ENCODE data around the gene NXPE3.
"Not testable (repeated sequence)": the region's sequence is repeated elsewhere in the genome, so short reads cannot be mapped to it uniquely, and the experiment has no call there.

NXPE3 gene

GRCh38 chr3:101779047-101779821, at the start of gene NXPE3:
Gene NXPE3, plus strand, starts transcription at chr3:101779211. Its CDS starts 6,386 bp downstream, at chr3:101785597.
- DNase-seq (ENCODE audit: low read depth in 2 of 2): peak; percentile 84 to 94

GRCh38 chr3:101729586-101729985, 49.4 kb upstream of the NXPE3 start:
- no peak for DNase-seq (ENCODE audit: low read depth in 2 of 2)

GRCh38 chr3:101730839-101731238, 48.2 kb upstream of the NXPE3 start:
- DNase-seq (ENCODE audit: low read depth in 2 of 2): no peak

GRCh38 chr3:101732240-101732641, 46.8 kb upstream of the NXPE3 start:
- DNase-seq (ENCODE audit: low read depth in 2 of 2): no peak

- DNase-seq (ENCODE audit: low read depth in 2 of 2): no peak
Observed at GRCh38 chr3:101735833-101736232, 43.2 kb upstream of the NXPE3 start.

GRCh38 chr3:101741914-101742313, 37.1 kb upstream of the NXPE3 start:
- DNase-seq (ENCODE audit: low read depth in 2 of 2): not testable (repeated sequence)

- DNase-seq (ENCODE audit: low read depth in 2 of 2): no peak
Observed at GRCh38 chr3:101744811-101745210, 34.2 kb upstream of the NXPE3 start.

- DNase-seq (ENCODE audit: low read depth in 2 of 2): not testable (repeated sequence)
Observed at GRCh38 chr3:101745934-101746333, 33.1 kb upstream of the NXPE3 start.

GRCh38 chr3:101753386-101754113, 25.5 kb upstream of the NXPE3 start:
- not testable (repeated sequence) for DNase-seq (ENCODE audit: low read depth in 2 of 2)

- no peak for DNase-seq (ENCODE audit: low read depth in 2 of 2)
Observed at GRCh38 chr3:101758224-101758623, 20.8 kb upstream of the NXPE3 start.

- DNase-seq (ENCODE audit: low read depth in 2 of 2): no peak
Observed at GRCh38 chr3:101762041-101762646, 16.9 kb upstream of the NXPE3 start.

GRCh38 chr3:101777745-101778281, 1.2 kb upstream of the NXPE3 start:
- not testable (repeated sequence) for DNase-seq (ENCODE audit: low read depth in 2 of 2)

GRCh38 chr3:101778385-101779046, 495 bp upstream of the NXPE3 start:
- no peak for DNase-seq (ENCODE audit: low read depth in 2 of 2)

GRCh38 chr3:101779822-101780381, 891 bp downstream of the NXPE3 start:
- no peak for DNase-seq (ENCODE audit: low read depth in 2 of 2)

GRCh38 chr3:101780661-101781060, 1.6 kb downstream of the NXPE3 start:
- DNase-seq (ENCODE audit: low read depth in 2 of 2): no peak

- no peak for DNase-seq (ENCODE audit: low read depth in 2 of 2)
Observed at GRCh38 chr3:101781166-101781565, 2.2 kb downstream of the NXPE3 start.

GRCh38 chr3:101784855-101785613, 6.0 kb downstream of the NXPE3 start:
- no peak for DNase-seq (ENCODE audit: low read depth in 2 of 2)

- DNase-seq (ENCODE audit: low read depth in 2 of 2): no peak
Observed at GRCh38 chr3:101791778-101792177, 12.8 kb downstream of the NXPE3 start.

GRCh38 chr3:101796077-101796680, 17.2 kb downstream of the NXPE3 start:
- DNase-seq (ENCODE audit: low read depth in 2 of 2): no peak

- DNase-seq (ENCODE audit: low read depth in 2 of 2): no peak
Observed at GRCh38 chr3:101801174-101801573, 22.2 kb downstream of the NXPE3 start.
